ENCODE measurements around the gene SPATA3.

The SPATA3 gene

DNA sequence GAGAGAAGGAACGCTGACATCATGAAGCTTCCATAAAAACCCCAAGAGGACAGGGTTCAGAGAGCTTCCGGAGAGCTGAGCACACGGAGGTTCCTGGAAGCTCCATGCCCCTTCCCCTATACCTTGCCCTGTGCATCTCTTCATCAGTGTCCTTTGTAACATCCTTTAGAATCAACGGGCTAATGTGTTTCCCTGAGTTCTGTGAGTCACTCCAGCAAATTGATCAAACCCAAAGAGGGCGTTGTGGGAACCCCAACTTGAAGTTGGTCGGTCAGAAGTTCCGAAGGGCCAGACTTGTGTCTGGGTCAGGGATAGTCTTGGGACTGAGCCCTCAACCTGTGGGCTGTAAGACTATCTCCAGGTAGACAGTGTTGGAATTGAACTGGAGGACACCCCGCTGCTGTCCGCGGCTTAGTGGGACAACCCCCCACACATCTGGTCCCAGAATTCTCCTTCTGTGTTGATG is 45.0 kb upstream of the SPATA3 start:
- TF ChIP-seq CEBPB (IDR thresholded peaks at IDR 0.05) (no peak), TEAD4 (IDR thresholded peaks at IDR 0.05) (no peak)

GRCh38 chr2:230951396-230951795 is 44.5 kb upstream of the SPATA3 start:
- TF ChIP-seq REST (IDR thresholded peaks at IDR 0.05; ENCODE audit: low read depth) (no peak), USF1 (IDR thresholded peaks at IDR 0.05) (no peak), TAF1 (IDR thresholded peaks at IDR 0.05; ENCODE audit: low read depth) (no peak), ZBTB7A (IDR thresholded peaks at IDR 0.05; ENCODE audit: low read depth) (no peak), MAX (IDR thresholded peaks at IDR 0.05) (no peak), CREB1 (IDR thresholded peaks at IDR 0.05; ENCODE audit: low read depth) (no peak), YY1 (IDR thresholded peaks at IDR 0.05; ENCODE audit: low read depth) (no peak), CEBPB (IDR thresholded peaks at IDR 0.05) (no peak), RAD21 (IDR thresholded peaks at IDR 0.05; ENCODE audit: low read depth) (no peak), FOXM1 (IDR thresholded peaks at IDR 0.05; ENCODE audit: borderline replicate concordance, low read depth) (no peak), EGR1 (IDR thresholded peaks at IDR 0.05) (no peak), TCF12 (IDR thresholded peaks at IDR 0.05; ENCODE audit: low read depth) (no peak), TEAD4 (IDR thresholded peaks at IDR 0.05) (no peak)

DNA sequence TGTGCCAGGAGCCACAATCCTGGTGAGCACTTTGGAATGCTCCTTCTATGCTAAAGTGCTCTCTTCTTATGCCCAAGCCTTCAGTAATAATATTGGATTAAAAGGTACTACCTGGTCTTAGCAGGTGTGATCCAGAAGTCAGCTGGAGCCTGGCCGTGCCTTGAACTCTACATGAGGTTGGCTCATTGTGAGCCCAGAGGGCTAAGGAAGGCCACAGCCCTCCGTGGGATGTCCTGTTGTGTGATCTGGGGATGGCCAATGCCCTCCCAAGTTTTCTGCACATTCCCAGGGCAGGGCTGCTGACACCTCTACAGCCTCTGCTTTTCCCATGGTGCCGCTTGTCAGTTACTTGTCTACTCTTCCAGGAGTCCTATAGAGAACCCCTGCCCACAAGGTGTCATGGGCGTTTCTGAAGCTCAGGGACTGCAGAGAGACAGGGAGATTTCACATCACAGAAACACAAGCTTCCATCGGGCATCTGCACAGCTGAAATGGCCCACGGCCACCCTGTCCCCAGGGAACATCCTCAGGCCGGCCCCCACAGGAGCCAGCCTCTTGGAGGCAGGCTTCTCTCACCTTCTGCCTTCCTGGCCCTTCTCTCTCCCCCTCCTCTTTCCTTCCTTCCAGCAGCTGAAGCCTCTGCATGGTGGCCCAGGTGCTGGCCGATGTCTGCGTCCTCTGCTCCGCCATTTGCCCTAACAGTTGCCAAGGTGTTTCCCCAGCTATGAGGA is 43.5 kb upstream of the SPATA3 start:
- TF ChIP-seq TAF1 (IDR thresholded peaks at IDR 0.05; ENCODE audit: low read depth) (no peak), TEAD4 (IDR thresholded peaks at IDR 0.05) (no peak), CEBPB (IDR thresholded peaks at IDR 0.05) (no peak), NFIC (IDR thresholded peaks at IDR 0.05) (no peak), YY1 (IDR thresholded peaks at IDR 0.05; ENCODE audit: low read depth) (no peak), EGR1 (IDR thresholded peaks at IDR 0.05) (no peak), FOXM1 (IDR thresholded peaks at IDR 0.05; ENCODE audit: borderline replicate concordance, low read depth) (no peak)

GRCh38 chr2:230953845-230954244 is 42.1 kb upstream of the SPATA3 start:
- TF ChIP-seq YY1 (IDR thresholded peaks at IDR 0.05; ENCODE audit: low read depth) (no peak), TAF1 (IDR thresholded peaks at IDR 0.05; ENCODE audit: low read depth) (no peak), REST (IDR thresholded peaks at IDR 0.05; ENCODE audit: low read depth) (no peak), FOXM1 (IDR thresholded peaks at IDR 0.05; ENCODE audit: borderline replicate concordance, low read depth) (no peak), EGR1 (IDR thresholded peaks at IDR 0.05) (no peak), CEBPB (IDR thresholded peaks at IDR 0.05) (no peak), MAX (IDR thresholded peaks at IDR 0.05) (no peak), EP300 (IDR thresholded peaks at IDR 0.05; ENCODE audit: borderline replicate concordance) (no peak), TEAD4 (IDR thresholded peaks at IDR 0.05) (no peak), CREB1 (IDR thresholded peaks at IDR 0.05; ENCODE audit: low read depth) (no peak), TCF12 (IDR thresholded peaks at IDR 0.05; ENCODE audit: low read depth) (no peak), NFIC (IDR thresholded peaks at IDR 0.05) (no peak), ZBTB7A (IDR thresholded peaks at IDR 0.05; ENCODE audit: low read depth) (no peak), RAD21 (IDR thresholded peaks at IDR 0.05; ENCODE audit: low read depth) (no peak), USF1 (IDR thresholded peaks at IDR 0.05) (no peak)

DNA sequence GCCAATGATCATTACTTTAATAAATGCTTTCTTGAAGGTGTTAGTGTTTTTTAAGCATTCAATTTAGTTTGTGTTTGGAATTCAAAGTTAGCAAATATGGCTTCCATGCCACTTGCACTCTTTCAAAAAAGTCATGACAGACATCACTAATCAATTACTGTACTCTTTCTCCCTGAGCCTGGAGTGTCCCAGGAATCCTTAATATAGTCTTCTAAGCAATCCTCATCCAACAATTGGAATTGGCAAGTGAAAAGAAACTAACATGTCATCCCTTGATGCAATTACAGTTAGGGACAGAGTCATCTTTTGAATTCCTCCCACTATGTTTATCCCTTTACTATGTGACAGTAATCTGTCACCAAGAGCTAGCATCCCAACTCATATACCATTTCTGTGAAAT is 41.2 kb upstream of the SPATA3 start:
- TF ChIP-seq USF1 (IDR thresholded peaks at IDR 0.05), result no peak
- TF ChIP-seq NFIC (IDR thresholded peaks at IDR 0.05), result no peak
- TF ChIP-seq EGR1 (IDR thresholded peaks at IDR 0.05), result no peak
- no peak for TF ChIP-seq TCF12 (IDR thresholded peaks at IDR 0.05; ENCODE audit: low read depth)
- TF ChIP-seq REST (IDR thresholded peaks at IDR 0.05; ENCODE audit: low read depth), result no peak
- no peak for TF ChIP-seq CEBPB (IDR thresholded peaks at IDR 0.05)
- no peak for TF ChIP-seq MAX (IDR thresholded peaks at IDR 0.05)
- no peak for TF ChIP-seq RAD21 (IDR thresholded peaks at IDR 0.05; ENCODE audit: low read depth)
- TF ChIP-seq CREB1 (IDR thresholded peaks at IDR 0.05; ENCODE audit: low read depth), result no peak
- TF ChIP-seq TEAD4 (IDR thresholded peaks at IDR 0.05), result no peak
- no peak for TF ChIP-seq ZBTB7A (IDR thresholded peaks at IDR 0.05; ENCODE audit: low read depth)
